ENCODE measurements around the gene MAD1L1. TPM values are rescaled to one million over a fixed set of nuclear protein-coding genes. Genes with fewer than 3 reads are reported as not detected.

MAD1L1 gene
- total RNA-seq, 1 donor from 2014 or later = 32.3 TPM

- Histone ChIP-seq H4K20me1 (ENCODE audit: insufficient read depth, low read length) (peaks cover 6% of the 10 kb centered on the region), H3K9ac (ENCODE audit: low read length) (no peak overlapping the region), H3K4me1 (ENCODE audit: insufficient read depth, low read length) (no peaks in the 10 kb centered on the region), H3K4me2 (ENCODE audit: low read length) (no peak overlapping the region), H3K79me2 (ENCODE audit: insufficient read depth, low read length) (no peaks in the 10 kb centered on the region), H3K9me3 (ENCODE audit: insufficient read depth, low read depth, low read length) (no peaks in the 10 kb centered on the region), H3K27ac (ENCODE audit: low read depth, low read length) (no peak overlapping the region), H3K27me3 (ENCODE audit: insufficient read depth, low read length) (no peaks in the 10 kb centered on the region), H2AFZ (ENCODE audit: low read depth, low read length) (no peak overlapping the region), H3K36me3 (ENCODE audit: insufficient read depth, low read length) (no peaks in the 10 kb centered on the region), H3K4me3 (ENCODE audit: insufficient read depth, low read depth, low read length) (no peak overlapping the region)
- Mint-ChIP-seq H3K9me3 (ENCODE audit: unreplicated experiment) (no peaks in the 10 kb centered on the region), H3K27ac (ENCODE audit: unreplicated experiment) (no peak overlapping the region), H3K4me3 (ENCODE audit: unreplicated experiment) (no peak overlapping the region), H3K4me1 (ENCODE audit: low read depth, unreplicated experiment) (no peaks in the 10 kb centered on the region), H3K27me3 (ENCODE audit: low read depth, unreplicated experiment) (no peaks in the 10 kb centered on the region), H3K36me3 (ENCODE audit: low read depth, unreplicated experiment) (peaks cover 17% of the 10 kb centered on the region)
- TF ChIP-seq CTCF (IDR thresholded peaks at IDR 0.05; ENCODE audit: insufficient read depth, low read depth, low read length) (no peak), EZH2 (IDR thresholded peaks at IDR 0.05; ENCODE audit: insufficient read depth, low read length) (no peak)
- FAIRE-seq (no peak), DNase-seq (ENCODE audit: low read depth) (peak; percentile 59)
Observed at GRCh38 chr7:2090526-2091520, 141.9 kb downstream of the MAD1L1 start.

- no peak overlapping the region for H3K4me3 ChIP-seq (ENCODE audit: insufficient read depth, low read depth, low read length)
- H3K27me3 ChIP-seq (ENCODE audit: insufficient read depth, low read length) = no peaks in the 10 kb centered on the region
- no peaks in the 10 kb centered on the region for H3K79me2 ChIP-seq (ENCODE audit: insufficient read depth, low read length)
- H3K4me2 ChIP-seq (ENCODE audit: low read length) = no peak overlapping the region
- Mint-ChIP-seq H3K36me3 (ENCODE audit: low read depth, unreplicated experiment) (peaks cover 21% of the 10 kb centered on the region), H3K4me3 (ENCODE audit: unreplicated experiment) (no peak overlapping the region), H3K4me1 (ENCODE audit: low read depth, unreplicated experiment) (no peaks in the 10 kb centered on the region), H3K27me3 (ENCODE audit: low read depth, unreplicated experiment) (peaks cover 4% of the 10 kb centered on the region), H3K9me3 (ENCODE audit: unreplicated experiment) (no peaks in the 10 kb centered on the region), H3K27ac (ENCODE audit: unreplicated experiment) (no peak overlapping the region)
- no peak overlapping the region for H3K9ac ChIP-seq (ENCODE audit: low read length)
- DNase-seq (ENCODE audit: low read depth) (no peak), FAIRE-seq (no peak)
- no peak overlapping the region for H3K27ac ChIP-seq (ENCODE audit: low read depth, low read length)
- no peaks in the 10 kb centered on the region for H3K36me3 ChIP-seq (ENCODE audit: insufficient read depth, low read length)
- H3K9me3 ChIP-seq (ENCODE audit: insufficient read depth, low read depth, low read length) = no peaks in the 10 kb centered on the region
- H3K4me1 ChIP-seq (ENCODE audit: insufficient read depth, low read length) = no peaks in the 10 kb centered on the region
- TF ChIP-seq EZH2 (IDR thresholded peaks at IDR 0.05; ENCODE audit: insufficient read depth, low read length) = no peak
- TF ChIP-seq CTCF (IDR thresholded peaks at IDR 0.05; ENCODE audit: insufficient read depth, low read depth, low read length) = no peak
- no peak overlapping the region for H2AFZ ChIP-seq (ENCODE audit: low read depth, low read length)
- H4K20me1 ChIP-seq (ENCODE audit: insufficient read depth, low read length) = no peaks in the 10 kb centered on the region
Observed at GRCh38 chr7:2088801-2089200, 143.9 kb downstream of the MAD1L1 start.

- Mint-ChIP-seq H3K4me1 (ENCODE audit: low read depth, unreplicated experiment) (no peaks in the 10 kb centered on the region), H3K4me3 (ENCODE audit: unreplicated experiment) (no peak overlapping the region), H3K27me3 (ENCODE audit: low read depth, unreplicated experiment) (peaks cover 4% of the 10 kb centered on the region), H3K27ac (ENCODE audit: unreplicated experiment) (no peak overlapping the region), H3K9me3 (ENCODE audit: unreplicated experiment) (no peaks in the 10 kb centered on the region), H3K36me3 (ENCODE audit: low read depth, unreplicated experiment) (peaks cover 24% of the 10 kb centered on the region)
- Histone ChIP-seq H3K9me3 (ENCODE audit: insufficient read depth, low read depth, low read length) (no peaks in the 10 kb centered on the region), H3K4me2 (ENCODE audit: low read length) (no peak overlapping the region), H2AFZ (ENCODE audit: low read depth, low read length) (no peak overlapping the region), H3K27ac (ENCODE audit: low read depth, low read length) (no peak overlapping the region), H3K4me3 (ENCODE audit: insufficient read depth, low read depth, low read length) (no peak overlapping the region), H3K79me2 (ENCODE audit: insufficient read depth, low read length) (no peaks in the 10 kb centered on the region), H3K4me1 (ENCODE audit: insufficient read depth, low read length) (peaks cover 5% of the 10 kb centered on the region), H4K20me1 (ENCODE audit: insufficient read depth, low read length) (no peaks in the 10 kb centered on the region), H3K36me3 (ENCODE audit: insufficient read depth, low read length) (no peaks in the 10 kb centered on the region), H3K9ac (ENCODE audit: low read length) (no peak overlapping the region), H3K27me3 (ENCODE audit: insufficient read depth, low read length) (no peaks in the 10 kb centered on the region)
- TF ChIP-seq EZH2 (IDR thresholded peaks at IDR 0.05; ENCODE audit: insufficient read depth, low read length) (no peak), CTCF (IDR thresholded peaks at IDR 0.05; ENCODE audit: insufficient read depth, low read depth, low read length) (no peak)
- no peak for FAIRE-seq
- DNase-seq (ENCODE audit: low read depth) = no peak
Observed at GRCh38 chr7:2087744-2088143, 145.0 kb downstream of the MAD1L1 start.
